ENCODE results near the gene AQP5.

AQP5 gene

GRCh38 chr12:49966511-49967041 lies 4.9 kb downstream of the AQP5 start:
- no peak for FAIRE-seq

DNA sequence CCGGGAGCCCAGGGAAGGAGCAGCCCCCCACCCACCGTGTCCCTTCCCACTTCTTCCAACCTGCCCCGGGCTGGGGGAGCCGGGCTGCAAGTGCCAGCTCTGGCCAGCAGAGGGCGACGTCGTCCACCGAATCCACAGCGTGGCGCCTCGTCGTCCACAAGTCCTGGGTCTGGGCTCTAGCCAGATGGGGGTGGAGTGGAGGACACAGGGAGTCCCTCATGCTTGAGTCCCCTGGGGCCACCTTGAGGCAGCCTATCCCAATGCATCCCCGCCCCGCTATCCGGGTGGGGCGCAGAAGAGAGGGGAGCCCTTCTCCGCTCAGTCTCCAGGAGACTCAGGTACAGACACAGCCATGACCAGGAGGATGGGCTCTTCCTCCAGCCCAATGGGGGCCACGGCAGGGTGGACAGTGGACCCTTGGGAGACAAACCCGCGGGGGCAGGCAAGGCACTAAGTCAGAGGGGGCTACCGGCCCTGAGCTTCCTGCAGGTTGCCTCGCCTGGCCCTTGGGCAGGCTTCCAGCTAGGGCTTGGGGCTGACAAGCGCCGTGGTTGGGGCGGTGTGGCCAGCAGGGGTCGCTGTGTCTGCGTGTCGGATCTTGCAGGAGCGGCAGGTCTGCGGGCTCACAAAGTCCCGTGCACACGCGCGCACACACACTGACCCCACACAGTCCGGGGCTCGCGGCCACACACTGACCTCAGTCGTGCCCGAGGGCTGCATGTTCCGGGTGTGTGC lies 5.5 kb downstream of the AQP5 start:
- FAIRE-seq: no peak

- FAIRE-seq: no peak
Measured at GRCh38 chr12:49967777-49968250, 6.1 kb downstream of the AQP5 start.

DNA sequence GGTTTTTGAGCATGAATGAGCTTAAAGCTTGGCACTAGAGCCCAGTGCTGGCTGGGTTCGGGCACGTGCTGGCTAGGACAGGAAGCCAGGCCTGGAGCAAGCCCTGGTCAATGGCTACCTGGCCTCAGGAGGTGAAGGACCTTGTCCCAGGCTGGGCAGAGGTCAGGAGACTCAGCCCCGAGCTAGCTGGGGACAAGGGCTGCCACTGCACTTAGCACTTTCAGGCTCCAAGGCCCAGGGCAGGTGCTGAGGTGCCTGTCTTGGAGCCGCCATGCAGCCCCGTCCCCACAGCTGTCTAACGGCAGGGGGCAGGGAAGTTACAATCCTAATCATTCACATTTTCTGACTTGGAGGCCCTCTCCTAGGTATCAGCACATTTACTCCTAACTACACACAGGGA lies 6.8 kb downstream of the AQP5 start:
- no peak for FAIRE-seq

- no peak for FAIRE-seq
Measured at GRCh38 chr12:49969027-49969426, 7.4 kb downstream of the AQP5 start.

DNA sequence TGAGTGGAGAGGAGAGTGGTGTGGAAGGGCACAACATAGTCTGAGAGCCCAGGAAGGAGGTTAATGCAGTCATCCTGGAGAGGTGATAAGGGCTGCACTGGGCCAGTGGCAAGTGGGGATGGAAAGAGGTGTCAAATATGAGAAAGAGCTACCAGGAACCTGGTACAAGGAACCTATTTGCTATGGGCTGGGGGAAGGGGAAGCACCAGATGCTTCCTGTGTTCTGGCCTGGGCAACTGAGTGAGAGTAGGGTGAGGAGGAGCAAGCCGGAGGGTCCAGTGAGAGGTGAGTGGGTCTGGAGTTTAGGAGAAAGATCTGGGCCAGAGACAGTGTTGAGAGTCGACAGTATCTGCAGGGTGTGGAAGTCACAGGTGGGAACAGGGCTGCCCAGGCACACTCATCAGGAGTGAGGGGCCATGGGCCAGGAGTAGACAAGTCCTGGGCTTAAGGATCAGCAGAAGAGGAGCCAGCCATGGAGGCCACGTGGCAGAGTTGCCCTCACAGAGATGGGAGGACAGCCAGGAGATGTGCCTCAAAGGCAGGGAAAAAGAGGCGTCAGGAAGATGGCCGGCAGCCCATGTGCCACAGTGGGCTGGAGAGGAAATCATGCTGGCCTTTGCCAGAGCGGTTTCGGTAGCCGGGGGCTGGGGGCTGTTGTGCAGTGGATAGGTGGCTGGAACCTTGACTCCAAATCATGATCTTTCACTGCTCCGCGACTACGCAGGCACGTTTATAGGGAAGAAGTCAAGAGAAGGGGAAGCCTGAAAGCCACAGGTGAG lies 8.2 kb downstream of the AQP5 start:
- no peak for FAIRE-seq

DNA sequence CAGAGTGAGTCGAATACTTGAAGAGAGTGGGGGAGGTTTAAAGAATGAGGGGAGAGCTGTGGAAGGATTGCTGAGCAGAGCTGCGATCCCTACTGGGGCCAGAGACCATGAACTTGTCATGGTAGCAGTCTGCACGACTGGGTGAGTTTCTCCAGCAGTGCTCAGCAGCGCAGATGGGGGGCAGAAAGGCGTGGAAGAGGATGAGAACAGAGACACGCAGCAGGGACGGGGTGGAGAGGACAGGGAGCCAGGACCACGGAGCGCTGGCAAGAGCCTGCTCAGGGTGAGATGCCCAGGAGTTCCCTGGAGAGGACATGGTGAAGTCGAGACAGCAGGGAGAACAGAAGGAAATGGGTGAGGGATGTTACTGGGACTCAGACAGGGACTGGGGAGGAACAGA lies 9.0 kb downstream of the AQP5 start:
- no peak for FAIRE-seq

GRCh38 chr12:49971141-49971540 lies 9.5 kb downstream of the AQP5 start:
- FAIRE-seq: no peak

DNA sequence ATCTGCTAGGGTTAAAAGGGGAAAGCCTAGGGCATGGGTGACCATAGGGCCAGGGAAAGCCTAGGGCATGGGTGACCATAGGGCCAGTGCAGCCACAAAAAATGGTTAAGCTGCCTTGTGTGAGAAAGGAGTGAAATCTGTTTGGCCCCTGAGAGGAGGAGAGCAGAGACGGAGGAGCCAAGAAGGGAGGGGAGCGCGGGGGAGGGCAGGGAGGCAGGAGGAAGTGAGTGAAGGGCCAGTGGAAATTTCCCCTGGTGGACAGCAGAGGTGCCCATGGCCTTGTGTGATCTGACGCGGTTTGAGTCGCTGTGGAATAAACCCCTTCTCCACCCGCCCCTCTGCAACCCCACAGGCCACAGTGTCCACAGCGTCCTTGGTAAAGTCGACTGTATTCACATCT lies 10.5 kb downstream of the AQP5 start:
- no peak for FAIRE-seq

GRCh38 chr12:49972641-49973360 lies 11.1 kb downstream of the AQP5 start, which contains the start of gene AQP6:
TSS of gene AQP6 (plus strand) at chr12:49972947. CDS start at chr12:49973174, 227 bp downstream.
- no peak for FAIRE-seq

GRCh38 chr12:49973361-49973830 lies 11.7 kb downstream of the AQP5 start:
- FAIRE-seq: no peak

GRCh38 chr12:49974231-49974675 lies 12.6 kb downstream of the AQP5 start:
- no peak for FAIRE-seq

DNA sequence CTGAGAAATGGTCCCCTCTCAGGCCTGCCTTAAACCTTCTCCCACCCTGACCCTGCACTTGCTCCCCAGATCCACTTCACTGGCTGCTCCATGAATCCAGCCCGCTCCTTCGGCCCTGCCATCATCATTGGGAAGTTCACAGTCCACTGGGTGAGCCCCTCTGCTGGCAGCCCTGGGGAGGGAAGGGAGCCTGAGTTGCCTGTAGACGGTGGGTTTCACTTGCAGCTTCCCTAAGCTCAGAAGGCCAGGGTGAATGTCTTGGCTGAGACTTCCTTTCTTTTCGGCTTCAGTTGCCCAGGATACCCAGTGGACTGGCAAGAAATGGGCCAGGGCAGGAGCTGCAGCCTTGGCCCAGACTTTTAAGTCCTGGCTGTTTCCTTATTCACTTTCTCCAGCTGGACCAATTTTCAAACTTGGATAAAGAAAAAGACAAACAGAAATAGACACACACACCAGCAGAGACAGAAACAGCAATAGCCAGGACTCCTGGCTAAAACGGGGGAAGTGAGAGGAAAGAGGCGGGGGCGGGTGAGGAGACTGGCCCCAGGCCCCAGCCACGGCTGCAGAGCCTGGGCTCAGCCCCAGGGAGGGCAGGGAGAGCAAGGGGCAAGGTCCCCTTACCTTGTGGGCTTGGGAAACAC lies 13.1 kb downstream of the AQP5 start:
- FAIRE-seq: no peak

DNA sequence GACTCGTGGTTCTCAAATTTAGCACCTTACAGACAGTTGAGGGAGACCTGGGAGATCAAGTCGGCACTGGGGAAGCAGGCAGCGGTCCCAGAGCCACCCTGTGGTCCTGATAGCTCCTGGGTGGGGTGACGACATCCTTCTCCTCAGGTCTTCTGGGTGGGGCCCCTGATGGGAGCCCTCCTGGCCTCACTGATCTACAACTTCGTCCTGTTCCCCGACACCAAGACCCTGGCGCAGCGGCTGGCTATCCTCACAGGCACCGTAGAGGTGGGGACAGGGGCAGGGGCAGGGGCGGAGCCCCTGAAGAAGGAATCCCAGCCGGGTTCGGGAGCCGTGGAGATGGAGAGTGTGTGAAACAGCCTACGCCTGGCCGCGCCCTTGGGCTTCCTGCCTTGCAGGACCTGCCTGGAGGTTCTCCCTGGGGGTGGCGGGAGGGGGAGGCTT lies 13.7 kb downstream of the AQP5 start:
- no peak for FAIRE-seq

GRCh38 chr12:49976557-49976956 lies 14.9 kb downstream of the AQP5 start:
- no peak for FAIRE-seq

GRCh38 chr12:49978125-49978524 lies 16.5 kb downstream of the AQP5 start:
- no peak for FAIRE-seq

DNA sequence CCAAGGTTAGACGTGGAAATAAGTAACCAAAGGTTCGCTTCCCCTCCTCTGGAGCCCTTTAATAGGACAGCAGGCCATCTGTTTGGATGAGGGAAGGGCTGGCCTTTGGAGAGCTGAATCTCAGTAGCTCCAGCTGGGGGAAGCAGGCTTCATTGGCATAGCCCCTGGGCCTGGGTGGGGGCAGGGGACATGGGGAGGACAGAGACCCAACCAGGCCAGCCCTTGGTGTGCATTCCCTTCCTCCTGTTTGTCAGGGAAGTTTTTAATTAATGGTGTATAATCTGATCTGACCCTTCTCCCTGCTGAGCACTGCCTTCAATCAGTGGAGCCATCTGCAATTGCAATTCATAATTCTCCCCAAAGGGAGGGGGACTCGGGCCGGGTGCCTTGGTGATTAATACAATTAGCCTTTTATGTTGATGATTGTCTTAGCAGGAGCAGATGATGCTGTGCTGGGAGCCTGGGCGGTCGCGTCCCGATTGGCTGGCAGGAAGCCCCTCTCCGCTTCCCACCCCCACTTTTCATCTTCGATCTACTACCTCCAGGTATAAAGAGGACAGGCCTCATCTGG lies 17.4 kb downstream of the AQP5 start:
- no peak for FAIRE-seq

DNA sequence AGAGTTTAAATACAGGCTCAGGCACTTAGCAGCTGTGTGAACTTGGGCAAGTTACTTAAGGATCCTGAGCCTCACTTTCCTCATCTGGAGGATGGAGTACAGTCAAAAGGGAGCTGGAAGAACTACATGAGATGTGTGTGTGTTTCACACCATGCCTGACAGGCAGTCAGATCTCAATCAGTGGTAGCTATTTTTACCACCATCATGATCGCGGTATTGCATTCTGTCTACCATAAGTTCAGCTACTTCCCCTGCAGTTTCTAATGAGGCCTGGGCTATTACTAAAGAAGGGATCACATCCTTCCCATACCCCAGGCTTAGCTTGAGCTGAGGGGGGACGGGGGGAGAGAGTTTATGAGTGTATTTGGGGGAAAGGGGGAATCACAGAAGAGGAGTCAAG lies 18.1 kb downstream of the AQP5 start:
- FAIRE-seq: no peak

- FAIRE-seq: no peak
Measured at GRCh38 chr12:49980501-49981349, 19.1 kb downstream of the AQP5 start.

- FAIRE-seq: no peak
Measured at GRCh38 chr12:49982246-49983087, 20.8 kb downstream of the AQP5 start.
